GM19463 (cell line): ENCODE data around the gene KIR2DL4.
"Not testable (repeated sequence)": the region's sequence is repeated elsewhere in the genome, so short reads cannot be mapped to it uniquely, and the experiment has no call there.

ENCODE experiments used
- ATAC-seq: cut with Tn5 transposase; IDR thresholded peaks from one replicate; pipeline ENCODE4 v1.9.1; 2021; ENCODE audit warnings: mild to moderate bottlenecking, moderate library complexity; ENCODE audit not compliant: unreplicated experiment

Gene KIR2DL4

GRCh38 chr19:54803410-54803809 lies at the start of gene KIR2DL4:
TSS of gene KIR2DL4 (plus strand) at chr19:54803610. CDS start at chr19:54803652, 42 bp downstream.
- no peak for ATAC-seq

- not testable (repeated sequence) for ATAC-seq
Measured at GRCh38 chr19:54756204-54757110, 47.0 kb upstream of the KIR2DL4 start.

GRCh38 chr19:54758577-54758976 lies 44.8 kb upstream of the KIR2DL4 start:
- ATAC-seq: not testable (repeated sequence)

GRCh38 chr19:54764219-54764618 lies 39.2 kb upstream of the KIR2DL4 start:
- not testable (repeated sequence) for ATAC-seq

- not testable (repeated sequence) for ATAC-seq
Measured at GRCh38 chr19:54766464-54766863, 36.9 kb upstream of the KIR2DL4 start.

- ATAC-seq: not testable (repeated sequence)
Measured at GRCh38 chr19:54769646-54770045, 33.8 kb upstream of the KIR2DL4 start, which contains the start of gene KIR2DL1. TSS of gene KIR2DL1 (plus strand) at chr19:54769793. CDS start at chr19:54769851, 58 bp downstream.

- ATAC-seq: not testable (repeated sequence)
Measured at GRCh38 chr19:54770511-54770910, 32.9 kb upstream of the KIR2DL4 start.

GRCh38 chr19:54771018-54771960 lies 32.1 kb upstream of the KIR2DL4 start:
- ATAC-seq: not testable (repeated sequence)

- ATAC-seq: not testable (repeated sequence)
Measured at GRCh38 chr19:54772666-54773065, 30.7 kb upstream of the KIR2DL4 start.

- ATAC-seq: not testable (repeated sequence)
Measured at GRCh38 chr19:54775095-54775815, 28.2 kb upstream of the KIR2DL4 start.

- ATAC-seq: not testable (repeated sequence)
Measured at GRCh38 chr19:54775830-54776229, 27.6 kb upstream of the KIR2DL4 start.

GRCh38 chr19:54777851-54778250 lies 25.6 kb upstream of the KIR2DL4 start:
- not testable (repeated sequence) for ATAC-seq

- ATAC-seq: not testable (repeated sequence)
Measured at GRCh38 chr19:54778896-54779295, 24.5 kb upstream of the KIR2DL4 start.

- ATAC-seq: not testable (repeated sequence)
Measured at GRCh38 chr19:54782916-54783315, 20.5 kb upstream of the KIR2DL4 start.

GRCh38 chr19:54786091-54786723 lies 17.2 kb upstream of the KIR2DL4 start:
- not testable (repeated sequence) for ATAC-seq

GRCh38 chr19:54788154-54788553 lies 15.3 kb upstream of the KIR2DL4 start:
- not testable (repeated sequence) for ATAC-seq

- no peak for ATAC-seq
Measured at GRCh38 chr19:54790711-54791110, 12.7 kb upstream of the KIR2DL4 start.

- ATAC-seq: no peak
Measured at GRCh38 chr19:54791476-54791875, 11.9 kb upstream of the KIR2DL4 start.

GRCh38 chr19:54792814-54793213 lies 10.6 kb upstream of the KIR2DL4 start:
- ATAC-seq: no peak

- no peak for ATAC-seq
Measured at GRCh38 chr19:54795758-54796157, 7.7 kb upstream of the KIR2DL4 start.
